Gastrocnemius medialis (tissue), 4 donors: Measurements from ENCODE around the gene DYNLRB2. TPM values are rescaled to one million over a fixed set of nuclear protein-coding genes. Genes with fewer than 3 reads are reported as not detected.

Experiments used
- ATAC-seq, 2 donors: fragments of 150-250 bp; one replicate each; pipeline ENCODE4 v1.9.1; 2016
- DNase-seq, 2 donors: peaks; one replicate each; pipeline ENCODE4 v3.0.0-alpha.2; 2019
- H3K27ac ChIP-seq, 4 donors: fragments of 200-600 bp; sonication (generic); 1 replicate in 1 of 4; 2 replicates in 3 of 4; pipeline ENCODE4 v1.5.1; 2016 to 2018; ENCODE audit warnings: mild to moderate bottlenecking in 2 of 4, moderate library complexity in 1 of 4
- H3K27me3 ChIP-seq, 3 donors: fragments of 200-600 bp; sonication (generic) in 2 of 3; 1 replicate in 1 of 3; 2 replicates in 2 of 3; pipeline versions ENCODE4 v1.5.1 to v1.6.0; 2016 to 2019; ENCODE audit warnings: mild to moderate bottlenecking in 1 of 3, moderate library complexity in 1 of 3
- H3K36me3 ChIP-seq, 2 donors: fragments of 200-600 bp; sonication (generic) in 1 of 2; one replicate each; pipeline ENCODE4 v1.5.1; 2017 to 2018
- H3K4me1 ChIP-seq, 2 donors: fragments of 200-600 bp; sonication (generic) in 1 of 2; one replicate each; pipeline ENCODE4 v1.5.1; 2016 to 2017; ENCODE audit warnings: mild to moderate bottlenecking in 2 of 2
- H3K4me3 ChIP-seq, 4 donors: fragments of 200-600 bp; sonication (generic) in 3 of 4; 1 replicate in 1 of 4; 2 replicates in 3 of 4; pipeline ENCODE4 v1.5.1; 2016 to 2019; ENCODE audit warnings: mild to moderate bottlenecking in 2 of 4
- H3K9me3 ChIP-seq, 3 donors: fragments of 200-600 bp; sonication (generic) in 2 of 3; 1 replicate in 1 of 3; 2 replicates in 2 of 3; pipeline ENCODE4 v1.5.1; 2016 to 2019
- CTCF ChIP-seq, 5 experiments: fragments of 450-650 bp in 3 of 5; fragments of 200-600 bp in 2 of 5; sonication (generic) in 2 of 5; IDR thresholded peaks in 4 of 5; conservative IDR thresholded peaks in 1 of 5; 1 replicate in 4 of 5; 2 replicates in 1 of 5; pipeline ENCODE4 v1.5.1; 2016 to 2019; ENCODE audit warnings: antibody characterized with exemption in 5 of 5, mild to moderate bottlenecking in 3 of 5, moderate library complexity in 3 of 5
- POLR2A ChIP-seq, 2 donors: fragments of 450-650 bp; IDR thresholded peaks; one replicate each; pipeline ENCODE4 v1.6.1; 2017; ENCODE audit warnings: antibody characterized with exemption in 2 of 2, mild to moderate bottlenecking in 2 of 2, moderate library complexity in 2 of 2
- in situ Hi-C, 4 donors: fragments of 200-750 bp; cut with MboI; loops; one replicate each; pipeline versions ENCODE4 v1.15.0 to v1.8.0; 2017; ENCODE audit warnings: low sequenced_read_pairs in 4 of 4
- intact Hi-C: fragments of 100-400 bp; cut with DNase I; formaldehyde crosslinking; loops from one replicate; pipeline ENCODE4 v1.15.1; 2023; ENCODE audit warnings: low total_unique reads
- total RNA-seq, 4 donors: library from RNA; depleted of rRNA; stranded (reverse); fragments of >200 nt; gene quantifications; one replicate each; pipeline versions ENCODE4 v1.1.0 to v1.2.3, GENCODE V29; 2016

The DYNLRB2 gene
- total RNA-seq, 4 donors from 2014 or later: not detected

GRCh38 chr16:80507538-80507937 is 33.3 kb upstream of the DYNLRB2 start:
- intact Hi-C loops (no loop called here), in situ Hi-C loops (no loop called here)
- Histone ChIP-seq H3K27ac (peak overlapping the region; percentile 6 to 76 (median 33)), H3K9me3 (no peaks in the 10 kb centered on the region), H3K4me3 (no peak overlapping the region), H3K27me3 (peaks cover 0 to 3% (median 0%) of the 10 kb centered on the region in 3 donors), H3K4me1 (no peaks in the 10 kb centered on the region), H3K36me3 (no peaks in the 10 kb centered on the region)
- TF ChIP-seq CTCF (IDR thresholded peaks at IDR 0.05 in 4 of 5, conservative IDR thresholded peaks at IDR 0.05 in 1 of 5): no peak
- TF ChIP-seq POLR2A (IDR thresholded peaks at IDR 0.05): no peak
- DNase-seq (peak in 1 of 2 donors; percentile 46), ATAC-seq (peak; percentile 68 to 73)

- peaks cover 0 to 3% (median 0%) of the 10 kb centered on the region in 3 donors for H3K27me3 ChIP-seq
- TF ChIP-seq POLR2A (IDR thresholded peaks at IDR 0.05) (no peak), CTCF (IDR thresholded peaks at IDR 0.05 in 4 of 5, conservative IDR thresholded peaks at IDR 0.05 in 1 of 5) (no peak)
- intact Hi-C loops: no loop called here
These were observed 30.9 kb upstream of the DYNLRB2 start for GRCh38 chr16:80509872-80510271.

GRCh38 chr16:80511824-80512592 is 28.8 kb upstream of the DYNLRB2 start:
- no peaks in the 10 kb centered on the region for H3K4me1 ChIP-seq
- no peak overlapping the region for H3K4me3 ChIP-seq
- intact Hi-C loops: no loop called here
- H3K27ac ChIP-seq: no peak overlapping the region
- no peaks in the 10 kb centered on the region for H3K36me3 ChIP-seq
- DNase-seq: no peak
- TF ChIP-seq POLR2A (IDR thresholded peaks at IDR 0.05) (no peak), CTCF (IDR thresholded peaks at IDR 0.05 in 4 of 5, conservative IDR thresholded peaks at IDR 0.05 in 1 of 5) (no peak)
- H3K9me3 ChIP-seq: no peaks in the 10 kb centered on the region
- in situ Hi-C loops: no loop called here
- H3K27me3 ChIP-seq: peaks cover 0 to 6% (median 0%) of the 10 kb centered on the region in 3 donors
- no peak for ATAC-seq

More at GRCh38 chr16:80509872-80510271, 30.9 kb upstream of the DYNLRB2 start:
- Histone ChIP-seq H3K27ac (no peak overlapping the region), H3K4me3 (no peak overlapping the region), H3K36me3 (no peaks in the 10 kb centered on the region), H3K9me3 (no peaks in the 10 kb centered on the region), H3K4me1 (no peaks in the 10 kb centered on the region)
- ATAC-seq (no peak), DNase-seq (no peak)
- in situ Hi-C loops: no loop called here

- ATAC-seq: no peak
- Histone ChIP-seq H3K4me1 (no peaks in the 10 kb centered on the region), H3K27me3 (peaks cover 0 to 6% (median 0%) of the 10 kb centered on the region in 3 donors), H3K36me3 (no peaks in the 10 kb centered on the region), H3K4me3 (no peak overlapping the region), H3K9me3 (no peaks in the 10 kb centered on the region), H3K27ac (no peak overlapping the region)
- TF ChIP-seq POLR2A (IDR thresholded peaks at IDR 0.05) (no peak), CTCF (IDR thresholded peaks at IDR 0.05 in 4 of 5, conservative IDR thresholded peaks at IDR 0.05 in 1 of 5) (no peak)
- intact Hi-C loops (no loop called here), in situ Hi-C loops (no loop called here)
- no peak for DNase-seq
These were observed 28.3 kb upstream of the DYNLRB2 start for GRCh38 chr16:80512593-80512853.

- no peak overlapping the region for H3K4me3 ChIP-seq
- TF ChIP-seq CTCF (IDR thresholded peaks at IDR 0.05 in 4 of 5, conservative IDR thresholded peaks at IDR 0.05 in 1 of 5): no peak
- TF ChIP-seq POLR2A (IDR thresholded peaks at IDR 0.05): no peak
- peaks cover 0 to 6% (median 0%) of the 10 kb centered on the region in 3 donors for H3K27me3 ChIP-seq
- H3K36me3 ChIP-seq: no peaks in the 10 kb centered on the region
- H3K27ac ChIP-seq: no peak overlapping the region
- intact Hi-C loops: no loop called here
- no peak for ATAC-seq
- in situ Hi-C loops: no loop called here
- H3K9me3 ChIP-seq: no peaks in the 10 kb centered on the region
- no peak for DNase-seq
- H3K4me1 ChIP-seq: no peaks in the 10 kb centered on the region
These were observed 25.4 kb upstream of the DYNLRB2 start for GRCh38 chr16:80515374-80515773.
